ENCODE measurements around the gene HAUS1. TPM values are rescaled to one million over a fixed set of nuclear protein-coding genes. Genes with fewer than 3 reads are reported as not detected.
"Not testable (repeated sequence)": the region's sequence is repeated elsewhere in the genome, so short reads cannot be mapped to it uniquely, and the experiment has no call there.

Gene HAUS1
- total RNA-seq, 4 donors from 2014 or later = 17.0 to 43.6 (median 29.2) TPM

DNA sequence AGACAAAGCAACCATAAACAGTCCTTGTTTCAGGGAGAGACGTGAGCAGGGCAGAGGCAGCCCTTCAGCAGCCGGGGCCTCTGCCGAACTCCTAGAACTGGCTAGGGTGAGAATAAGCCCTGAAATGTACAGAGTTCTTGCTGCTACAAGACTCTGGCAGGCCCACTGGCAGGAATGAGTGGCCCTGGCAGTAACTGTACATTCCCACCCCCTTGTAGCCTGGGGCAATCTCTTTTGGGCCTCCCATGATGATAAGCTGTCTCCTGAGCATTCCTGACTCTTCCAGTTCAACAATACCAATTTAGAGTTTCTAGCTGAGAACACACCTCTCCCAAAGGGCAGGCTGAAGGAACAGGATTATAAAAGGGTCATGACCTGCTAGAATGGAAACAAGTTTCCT is 54.3 kb downstream of the HAUS1 start:
- no peaks in the 10 kb centered on the region for H3K27me3 ChIP-seq
- H3K27ac ChIP-seq = no peak overlapping the region
- DNase-seq (ENCODE audit: low spot score in 2 of 2) = peak in 1 of 2 donors; percentile 47
- TF ChIP-seq POLR2AphosphoS5 (IDR thresholded peaks at IDR 0.05) = no peak
- TF ChIP-seq EP300 (IDR thresholded peaks at IDR 0.05) = no peak
- TF ChIP-seq, protein P1, sequence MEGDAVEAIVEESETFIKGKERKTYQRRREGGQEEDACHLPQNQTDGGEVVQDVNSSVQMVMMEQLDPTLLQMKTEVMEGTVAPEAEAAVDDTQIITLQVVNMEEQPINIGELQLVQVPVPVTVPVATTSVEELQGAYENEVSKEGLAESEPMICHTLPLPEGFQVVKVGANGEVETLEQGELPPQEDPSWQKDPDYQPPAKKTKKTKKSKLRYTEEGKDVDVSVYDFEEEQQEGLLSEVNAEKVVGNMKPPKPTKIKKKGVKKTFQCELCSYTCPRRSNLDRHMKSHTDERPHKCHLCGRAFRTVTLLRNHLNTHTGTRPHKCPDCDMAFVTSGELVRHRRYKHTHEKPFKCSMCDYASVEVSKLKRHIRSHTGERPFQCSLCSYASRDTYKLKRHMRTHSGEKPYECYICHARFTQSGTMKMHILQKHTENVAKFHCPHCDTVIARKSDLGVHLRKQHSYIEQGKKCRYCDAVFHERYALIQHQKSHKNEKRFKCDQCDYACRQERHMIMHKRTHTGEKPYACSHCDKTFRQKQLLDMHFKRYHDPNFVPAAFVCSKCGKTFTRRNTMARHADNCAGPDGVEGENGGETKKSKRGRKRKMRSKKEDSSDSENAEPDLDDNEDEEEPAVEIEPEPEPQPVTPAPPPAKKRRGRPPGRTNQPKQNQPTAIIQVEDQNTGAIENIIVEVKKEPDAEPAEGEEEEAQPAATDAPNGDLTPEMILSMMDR (IDR thresholded peaks at IDR 0.05) = no peak
- no peak for TF ChIP-seq POLR2A (IDR thresholded peaks at IDR 0.05)
- H3K36me3 ChIP-seq = no peaks in the 10 kb centered on the region
- H3K4me1 ChIP-seq = peaks cover under 1% of the 10 kb centered on the region
- H3K4me3 ChIP-seq = no peak overlapping the region
- no peaks in the 10 kb centered on the region for H3K9me3 ChIP-seq
- WGBS = 47% methylated on average over 3 of the region's 3 CpGs

DNA sequence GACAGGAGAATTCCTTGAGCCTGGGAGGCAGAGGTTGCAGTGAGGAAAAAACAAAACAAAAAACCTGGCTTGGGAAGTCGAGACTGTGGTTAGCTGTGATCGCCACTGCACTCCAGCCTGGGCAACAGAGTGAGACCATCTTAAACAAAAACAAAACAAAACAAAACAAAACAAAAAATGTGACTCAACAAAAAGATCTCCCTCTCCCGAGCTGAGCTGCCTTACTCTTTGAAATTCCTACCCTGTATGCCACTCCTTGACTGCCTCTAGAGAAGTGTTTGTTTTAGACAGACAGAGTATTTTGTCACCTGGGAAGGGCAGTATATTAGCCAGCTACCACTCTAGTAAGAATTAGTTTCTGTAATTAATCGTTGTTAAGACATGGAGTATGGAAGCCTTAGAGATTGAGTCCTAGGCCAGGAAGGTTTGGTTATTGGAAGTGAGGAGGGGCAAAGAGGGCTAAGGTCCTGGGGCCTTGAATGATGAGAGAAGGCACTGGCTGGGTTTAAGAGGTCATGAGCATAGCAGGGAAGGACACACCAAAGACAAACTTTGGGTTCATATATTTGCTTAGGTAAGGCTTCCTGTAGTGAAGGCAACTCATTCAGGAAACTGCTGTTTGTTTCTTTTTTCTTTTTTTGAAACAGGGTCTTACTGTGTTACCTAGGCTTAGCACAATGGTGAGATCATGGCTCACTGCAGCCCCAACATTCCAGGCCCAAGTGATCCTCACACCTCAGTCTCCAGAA is 56.0 kb downstream of the HAUS1 start:
- H3K27ac ChIP-seq = no peak overlapping the region
- DNase-seq (ENCODE audit: low spot score in 2 of 2) = peak in 1 of 2 donors; percentile 17

DNA sequence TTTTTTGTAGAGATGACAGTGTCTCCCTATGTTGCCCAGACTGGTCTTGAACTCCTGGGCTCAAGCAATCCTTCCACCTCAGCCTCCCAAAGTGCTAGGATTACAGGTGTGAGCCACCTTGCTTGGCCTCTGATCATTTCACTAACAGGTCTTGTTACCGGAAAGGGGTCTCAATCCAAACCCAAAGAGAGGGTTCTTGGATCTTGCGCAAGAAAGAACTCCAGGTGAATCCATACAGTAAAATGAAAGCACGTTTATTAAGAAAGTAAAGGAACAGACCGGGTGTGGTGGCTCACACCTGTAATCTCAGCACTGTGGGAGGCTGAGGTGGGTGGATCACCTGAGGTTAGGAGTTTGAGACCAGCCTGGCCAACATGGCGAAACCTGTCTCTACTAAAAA is 56.7 kb downstream of the HAUS1 start:
- H3K4me3 ChIP-seq, H3K27ac ChIP-seq, H3K27me3 ChIP-seq, H3K9me3 ChIP-seq, H3K4me1 ChIP-seq, H3K36me3 ChIP-seq: not testable (repeated sequence)
- WGBS = 97% methylated on average over 5 of the region's 5 CpGs
- peak in 1 of 2 donors; percentile 10 for DNase-seq (ENCODE audit: low spot score in 2 of 2)

More for the DNA sequence above, 56.0 kb downstream of the HAUS1 start:
- no peak overlapping the region for H3K4me3 ChIP-seq
- H3K9me3 ChIP-seq = no peaks in the 10 kb centered on the region
- WGBS = 89% methylated on average over 4 of the region's 4 CpGs
- no peaks in the 10 kb centered on the region for H3K4me1 ChIP-seq
- H3K36me3 ChIP-seq = no peaks in the 10 kb centered on the region
- no peaks in the 10 kb centered on the region for H3K27me3 ChIP-seq
- TF ChIP-seq POLR2AphosphoS5 (IDR thresholded peaks at IDR 0.05) (no peak), EP300 (IDR thresholded peaks at IDR 0.05) (no peak), POLR2A (IDR thresholded peaks at IDR 0.05) (no peak)
- TF ChIP-seq, protein P1 (IDR thresholded peaks at IDR 0.05) = no peak

DNA sequence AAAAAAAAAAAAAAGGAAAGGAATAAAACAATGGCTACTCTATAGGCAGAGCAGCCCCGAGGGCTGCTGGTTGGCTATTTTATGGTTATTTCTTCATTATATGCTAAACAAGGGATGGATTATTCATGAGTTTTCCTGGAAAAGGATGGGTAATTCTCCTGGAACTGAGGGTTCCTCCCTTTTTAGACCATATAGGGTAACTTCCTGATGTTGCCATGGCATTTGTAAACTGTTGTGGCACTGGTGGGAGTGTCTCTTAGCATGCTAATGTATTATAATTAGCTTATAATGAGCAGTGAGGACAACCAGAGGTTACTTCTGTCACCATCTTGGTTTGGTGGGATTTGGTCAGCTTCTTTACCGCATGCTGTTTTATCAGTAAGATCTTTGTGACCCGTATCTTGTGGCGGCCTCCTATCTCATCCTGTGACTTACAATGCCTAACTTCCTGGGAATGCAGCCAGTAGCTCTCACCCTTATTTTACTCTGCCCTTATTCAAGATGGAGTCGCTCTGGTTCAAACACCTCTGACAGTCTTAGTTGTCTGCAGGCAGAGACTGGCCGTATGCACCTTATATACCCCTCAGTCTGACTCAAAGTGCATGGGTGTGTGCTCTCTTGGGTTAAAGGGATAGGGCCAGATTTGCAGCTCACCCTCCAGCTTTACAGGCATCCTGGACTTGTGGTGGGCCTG is 57.7 kb downstream of the HAUS1 start:
- Histone ChIP-seq H3K9me3 (no peaks in the 10 kb centered on the region), H3K4me1 (no peaks in the 10 kb centered on the region), H3K36me3 (no peaks in the 10 kb centered on the region), H3K4me3 (no peak overlapping the region), H3K27me3 (no peaks in the 10 kb centered on the region), H3K27ac (no peak overlapping the region)
- TF ChIP-seq EP300 (IDR thresholded peaks at IDR 0.05) = no peak
- TF ChIP-seq, protein P1 (IDR thresholded peaks at IDR 0.05) = no peak
- TF ChIP-seq POLR2AphosphoS5 (IDR thresholded peaks at IDR 0.05) = no peak
- TF ChIP-seq POLR2A (IDR thresholded peaks at IDR 0.05) = no peak
- WGBS = 89% methylated on average over 6 of the region's 6 CpGs
- DNase-seq (ENCODE audit: low spot score in 2 of 2) = no peak

DNA sequence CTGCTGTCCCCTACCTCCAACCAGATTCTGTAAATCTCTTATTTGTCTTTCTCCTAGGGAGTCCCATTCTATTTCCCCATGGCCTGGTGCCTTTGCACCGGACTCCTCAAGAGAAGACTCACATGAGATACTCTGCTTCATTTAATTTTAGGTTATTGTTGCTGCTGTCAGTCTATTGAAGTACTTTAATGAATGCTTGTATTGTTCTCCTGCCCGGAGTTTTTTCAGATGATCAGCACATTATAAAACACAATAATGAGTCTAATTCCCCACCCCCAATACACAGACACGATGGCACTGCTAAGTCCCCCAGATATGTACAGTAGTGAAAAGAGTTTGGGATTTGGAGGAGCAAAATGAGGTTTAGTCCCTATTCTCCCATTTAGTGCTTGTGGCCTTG is 58.9 kb downstream of the HAUS1 start:
- TF ChIP-seq, protein P1 (IDR thresholded peaks at IDR 0.05) = no peak
- TF ChIP-seq POLR2AphosphoS5 (IDR thresholded peaks at IDR 0.05) (no peak), POLR2A (IDR thresholded peaks at IDR 0.05) (no peak), EP300 (IDR thresholded peaks at IDR 0.05) (no peak)
- no peaks in the 10 kb centered on the region for H3K9me3 ChIP-seq
- 65% methylated on average over 3 of the region's 3 CpGs for WGBS
- H3K4me3 ChIP-seq = no peak overlapping the region
- H3K27ac ChIP-seq = no peak overlapping the region
- H3K27me3 ChIP-seq = no peaks in the 10 kb centered on the region
- no peaks in the 10 kb centered on the region for H3K36me3 ChIP-seq
- DNase-seq (ENCODE audit: low spot score in 2 of 2) = no peak
- no peaks in the 10 kb centered on the region for H3K4me1 ChIP-seq

Measured in suprapubic skin (tissue), 4 donors.